ENCODE measurements around the gene PRTFDC1.

GRCh38 chr10:24917493-24917892, 34.9 kb downstream of the PRTFDC1 start:
- TF ChIP-seq CTCF (IDR thresholded peaks at IDR 0.05; ENCODE audit: insufficient read depth, low read length, poor library complexity, severe bottlenecking) (no peak), EZH2phosphoT487 (conservative IDR thresholded peaks at IDR 0.05; ENCODE audit: low read length) (no peak)
